SU-DHL-6 (cell line): ENCODE data around the gene PKN2.

Experiments used
- CTCF ChIP-seq: fragments of 200-600 bp; sonication (generic); IDR thresholded peaks from one replicate; pipeline ENCODE4 v1.5.1; 2017; ENCODE audit warnings: antibody characterized with exemption, mild to moderate bottlenecking, low read length, moderate library complexity; ENCODE audit not compliant: insufficient read depth, poor library complexity, severe bottlenecking
- EZH2phosphoT487 ChIP-seq: fragments of 200-600 bp; sonication (generic), shearing (Covaris generic); conservative IDR thresholded peaks from 2 replicates; pipeline ENCODE4 v1.6.1; 2018; ENCODE audit warnings: mild to moderate bottlenecking, antibody characterized with exemption, low read length, moderate library complexity, mixed read lengths

GRCh38 chr1:88658419-88658818 lies 25.7 kb upstream of the PKN2 start:
- TF ChIP-seq CTCF (no peak), EZH2phosphoT487 (no peak)
